GM13976 (cell line): ENCODE results near the gene CLEC16A.

Experiments
- DNase-seq: peaks from one replicate; pipeline ENCODE4 v3.0.0; 2012; ENCODE audit warnings: low spot score
- CTCF ChIP-seq: IDR thresholded peaks from 2 replicates; pipeline ENCODE4 v1.5.1; 2012; ENCODE audit warnings: borderline replicate concordance, mild to moderate bottlenecking; ENCODE audit not compliant: insufficient read depth; ENCODE audit errors: extremely low read depth, missing control alignments, control extremely low read depth
- in situ Hi-C: fragments of 300-500 bp; cut with MboI; formaldehyde crosslinking; loops from one replicate; pipeline ENCODE4 v1.12.0; 2022; ENCODE audit warnings: low sequenced_read_pairs, mixed read lengths, inconsistent platforms; ENCODE audit not compliant: unreplicated experiment

Gene CLEC16A

GRCh38 chr16:11188801-11189740, 244.7 kb downstream of the CLEC16A start:
- DNase-seq, result no peak
- in situ Hi-C loops, result no loop called here
- no peak for TF ChIP-seq CTCF

- DNase-seq, result no peak
- no peak for TF ChIP-seq CTCF
- in situ Hi-C loops, result no loop called here
These were observed 246.5 kb downstream of the CLEC16A start for GRCh38 chr16:11190588-11191560.

GRCh38 chr16:11191665-11192064, 247.3 kb downstream of the CLEC16A start:
- no peak for DNase-seq
- in situ Hi-C loops, result no loop called here
- no peak for TF ChIP-seq CTCF

GRCh38 chr16:11193494-11193893, 249.1 kb downstream of the CLEC16A start:
- in situ Hi-C loops, result no loop called here
- DNase-seq, result no peak
- no peak for TF ChIP-seq CTCF

- in situ Hi-C loops, result no loop called here
- no peak for DNase-seq
- no peak for TF ChIP-seq CTCF
These were observed 250.5 kb downstream of the CLEC16A start for GRCh38 chr16:11194913-11195312.

GRCh38 chr16:11196286-11196828, 252.0 kb downstream of the CLEC16A start:
- TF ChIP-seq CTCF, result no peak
- in situ Hi-C loops, result no loop called here
- DNase-seq, result no peak
